ENCODE results near the gene SLC5A6. TPM values are rescaled to one million over a fixed set of nuclear protein-coding genes. Genes with fewer than 3 reads are reported as not detected.

The SLC5A6 gene
- 61.6 to 71.0 TPM (median 63.7 TPM) in 5 replicates for total RNA-seq (2022; extraction: Qiagen RNA extraction)

DNA sequence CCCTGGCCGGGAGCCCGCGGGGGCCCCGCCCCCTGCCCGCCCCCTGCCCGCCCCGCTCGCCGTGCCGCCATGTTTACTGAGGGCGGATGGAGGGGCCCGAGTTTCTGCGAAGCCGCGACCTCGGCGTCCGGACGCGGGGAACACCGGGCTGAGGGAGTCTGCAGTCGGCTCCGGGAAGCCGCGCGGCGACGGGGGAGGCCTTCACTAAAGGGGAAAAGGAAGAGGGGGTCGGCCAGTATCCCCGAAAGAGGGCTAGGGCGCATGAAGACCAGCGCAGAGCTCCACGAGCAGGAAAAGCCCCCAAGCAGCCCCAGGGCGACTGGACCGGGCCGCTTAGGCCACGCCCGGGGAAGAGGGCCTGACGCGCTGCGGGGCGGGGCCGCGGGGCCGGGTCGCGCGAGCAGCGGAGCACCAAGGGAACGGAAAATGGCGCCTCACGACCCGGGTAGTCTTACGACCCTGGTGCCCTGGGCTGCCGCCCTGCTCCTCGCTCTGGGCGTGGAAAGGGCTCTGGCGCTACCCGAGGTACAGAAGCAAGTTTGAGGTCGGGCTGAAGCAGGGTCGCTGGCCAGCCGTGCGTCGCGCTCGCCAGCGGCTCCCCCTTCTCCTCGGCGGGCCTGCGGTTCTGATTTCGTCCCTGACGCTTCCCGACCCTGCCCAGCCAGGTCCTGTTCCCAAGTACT lies at the start of gene SLC5A6, which contains the start of gene ATRAID:
TSS of gene SLC5A6 (minus strand) at position 326 of the 683 bp plus-strand sequence. CDS start 4,618 bp downstream, outside the sequence.
TSS of gene ATRAID (plus strand) at position 99 of the 683 bp plus-strand sequence. CDS start at position 427, 328 bp downstream.

DNA sequence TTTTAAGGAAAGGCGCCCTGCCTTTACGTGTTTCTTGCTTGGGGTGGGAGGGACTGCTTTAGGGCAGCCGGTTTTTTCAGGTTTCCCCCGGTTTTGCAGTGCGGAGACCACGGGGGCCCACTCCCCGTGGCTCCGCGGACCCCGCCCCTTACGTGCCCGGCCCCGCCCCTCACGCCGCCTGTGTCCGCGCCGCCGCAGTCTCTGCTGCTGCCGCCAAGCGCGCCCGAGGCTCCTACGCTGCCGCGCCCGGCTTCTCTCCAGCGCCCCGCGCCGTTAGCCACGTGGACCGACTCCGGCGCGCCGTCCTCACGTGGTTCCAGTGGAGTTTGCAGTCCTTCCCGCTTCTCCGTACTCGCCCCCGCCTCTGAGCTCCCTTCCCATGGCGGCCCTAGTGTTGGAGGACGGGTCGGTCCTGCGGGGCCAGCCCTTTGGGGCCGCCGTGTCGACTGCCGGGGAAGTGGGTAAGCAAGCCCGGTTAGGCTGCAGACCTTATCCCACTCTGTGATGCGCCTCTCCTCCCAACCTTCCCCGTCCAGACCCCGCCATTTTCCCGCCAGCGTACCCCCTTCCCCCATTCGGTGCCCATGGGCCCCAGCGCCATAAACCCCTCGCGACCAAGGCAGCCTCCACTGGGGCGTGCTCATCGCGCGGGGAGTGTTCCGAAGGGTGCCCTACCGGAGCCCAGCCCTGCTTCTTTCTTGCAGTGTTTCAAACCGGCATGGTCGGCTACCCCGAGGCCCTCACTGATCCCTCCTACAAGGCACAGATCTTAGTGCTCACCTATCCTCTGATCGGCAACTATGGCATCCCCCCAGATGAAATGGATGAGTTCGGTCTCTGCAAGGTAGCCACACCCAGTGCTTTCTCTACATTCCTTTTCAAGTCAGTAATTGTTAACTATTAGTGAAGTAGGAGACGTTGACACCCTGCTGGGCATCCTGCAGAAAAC lies 5.4 kb upstream of the SLC5A6 start, which contains the start of gene CAD:
TSS of gene CAD (plus strand) at position 197 of the 949 bp plus-strand sequence. CDS start at position 380, 183 bp downstream.

Other genes starting within 250 kb of the SLC5A6 start
- gene MAPRE3, start 241.6 kb downstream of the SLC5A6 start, total RNA-seq (2022; extraction: Qiagen RNA extraction), result 9.4 to 12.8 TPM (median 10.7 TPM) in 5 replicates
- 53.5 to 68.3 TPM (median 65.9 TPM) in 5 replicates for gene TMEM214, start 179.3 kb downstream of the SLC5A6 start, total RNA-seq (2022; extraction: Qiagen RNA extraction)
- 28.1 to 32.0 TPM (median 30.4 TPM) in 5 replicates for gene AGBL5, start 160.6 kb downstream of the SLC5A6 start, total RNA-seq (2022; extraction: Qiagen RNA extraction)
- gene OST4, start 140.6 kb downstream of the SLC5A6 start, total RNA-seq (2022; extraction: Qiagen RNA extraction), result 539 to 642 TPM (median 562 TPM) in 5 replicates
- 0.27 to 0.56 TPM (median 0.47 TPM) in 5 replicates for gene EMILIN1, start 133.7 kb downstream of the SLC5A6 start, total RNA-seq (2022; extraction: Qiagen RNA extraction)
- gene KHK, start 125.5 kb downstream of the SLC5A6 start, total RNA-seq (2022; extraction: Qiagen RNA extraction), result 7.6 to 10.4 TPM (median 10.2 TPM) in 5 replicates
- 7.3 to 9.0 TPM (median 8.4 TPM) in 5 replicates for gene CGREF1, start 93.1 kb downstream of the SLC5A6 start, total RNA-seq (2022; extraction: Qiagen RNA extraction)
- gene ABHD1, start 88.5 kb downstream of the SLC5A6 start, total RNA-seq (2022; extraction: Qiagen RNA extraction), result 0.77 to 2.1 TPM (median 1.5 TPM) in 5 replicates
- gene PREB, start 77.6 kb downstream of the SLC5A6 start, total RNA-seq (2022; extraction: Qiagen RNA extraction), result 44.7 to 60.1 TPM (median 58.3 TPM) in 5 replicates
- not detected in 5 replicates for gene PRR30, start 72.9 kb downstream of the SLC5A6 start, total RNA-seq (2022; extraction: Qiagen RNA extraction)
- gene TCF23, start 63.3 kb downstream of the SLC5A6 start, total RNA-seq (2022; extraction: Qiagen RNA extraction), result not detected in 5 replicates
- 206 to 230 TPM (median 222 TPM) in 5 replicates for gene ATRAID, start 227 bp downstream of the SLC5A6 start, total RNA-seq (2022; extraction: Qiagen RNA extraction)
- gene CAD, start 5.1 kb upstream of the SLC5A6 start, total RNA-seq (2022; extraction: Qiagen RNA extraction), result 51.1 to 65.2 TPM (median 61.1 TPM) in 5 replicates
- gene SLC30A3, start 50.8 kb upstream of the SLC5A6 start, total RNA-seq (2022; extraction: Qiagen RNA extraction), result 2.1 to 4.0 TPM (median 3.3 TPM) in 5 replicates
- gene DNAJC5G, start 63.2 kb upstream of the SLC5A6 start, total RNA-seq (2022; extraction: Qiagen RNA extraction), result not detected in 5 replicates
- gene TRIM54, start 70.2 kb upstream of the SLC5A6 start, total RNA-seq (2022; extraction: Qiagen RNA extraction), result 0.70 to 1.3 TPM (median 0.91 TPM) in 5 replicates
- gene UCN, start 96.2 kb upstream of the SLC5A6 start, total RNA-seq (2022; extraction: Qiagen RNA extraction), result 0.30 to 2.8 TPM (median 1.4 TPM) in 5 replicates
- 76.5 to 95.8 TPM (median 85.5 TPM) in 5 replicates for gene MPV17, start 110.8 kb upstream of the SLC5A6 start, total RNA-seq (2022; extraction: Qiagen RNA extraction)
- 55.1 to 62.9 TPM (median 59.6 TPM) in 5 replicates for gene GTF3C2, start 144.5 kb upstream of the SLC5A6 start, total RNA-seq (2022; extraction: Qiagen RNA extraction)
- gene EIF2B4, start 158.1 kb upstream of the SLC5A6 start, total RNA-seq (2022; extraction: Qiagen RNA extraction), result 53.2 to 61.0 TPM (median 54.0 TPM) in 5 replicates
- gene SNX17, start 158.3 kb upstream of the SLC5A6 start, total RNA-seq (2022; extraction: Qiagen RNA extraction), result 134 to 145 TPM (median 142 TPM) in 5 replicates
- gene ZNF513, start 168.5 kb upstream of the SLC5A6 start, total RNA-seq (2022; extraction: Qiagen RNA extraction), result 9.7 to 14.7 TPM (median 13.5 TPM) in 5 replicates
- 153 to 166 TPM (median 156 TPM) in 5 replicates for gene PPM1G, start 197.3 kb upstream of the SLC5A6 start, total RNA-seq (2022; extraction: Qiagen RNA extraction)
- gene NRBP1, start 216.4 kb upstream of the SLC5A6 start, total RNA-seq (2022; extraction: Qiagen RNA extraction), result 123 to 138 TPM (median 130 TPM) in 5 replicates
- gene KRTCAP3, start 230.1 kb upstream of the SLC5A6 start, total RNA-seq (2022; extraction: Qiagen RNA extraction), result 0.22 to 0.70 TPM (median 0.42 TPM) in 4 of 5 replicates, not detected in the other